GM06990 (cell line): ENCODE data around the gene ST14.

Experiments used
- DNase-seq: peaks from one replicate; pipeline ENCODE4 v3.0.0-alpha.2; 2011; ENCODE audit not compliant: insufficient read length; ENCODE audit errors: extremely low read depth
- H3K27me3 ChIP-seq: replicated peaks from 2 replicates; pipeline ENCODE4 v1.6.0; 2011; ENCODE audit warnings: low read length; ENCODE audit not compliant: control insufficient read depth, insufficient read depth
- H3K36me3 ChIP-seq: 2 replicates; pipeline ENCODE4 v1.5.1; 2011; ENCODE audit warnings: low read length; ENCODE audit not compliant: control insufficient read depth, insufficient read depth
- H3K4me3 ChIP-seq: replicated peaks from 2 replicates; pipeline ENCODE4 v1.5.1; 2011; ENCODE audit warnings: low read depth, mild to moderate bottlenecking, control low read depth, low read length
- CTCF ChIP-seq: IDR thresholded peaks from 2 replicates; pipeline ENCODE4 v1.5.1; 2011; ENCODE audit warnings: low read length, control low read depth, mild to moderate bottlenecking, inconsistent platforms; ENCODE audit not compliant: insufficient read depth, poor library complexity, severe bottlenecking

ST14 gene

GRCh38 chr11:130214861-130215530 lies 55.4 kb downstream of the ST14 start:
- Histone ChIP-seq H3K27me3 (no peaks in the 10 kb centered on the region; the same call in 1 of the 2 replicates), H3K36me3 (no peaks in the 10 kb centered on the region), H3K4me3 (no peak overlapping the region)
- TF ChIP-seq CTCF = no peak
- DNase-seq = no peak

GRCh38 chr11:130215531-130216220 lies 56.1 kb downstream of the ST14 start:
- Histone ChIP-seq H3K36me3 (no peaks in the 10 kb centered on the region), H3K4me3 (no peak overlapping the region), H3K27me3 (no peaks in the 10 kb centered on the region; the same call in 1 of the 2 replicates)
- TF ChIP-seq CTCF = no peak
- no peak for DNase-seq

- no peaks in the 10 kb centered on the region for H3K36me3 ChIP-seq
Measured at GRCh38 chr11:130216221-130216550, 56.6 kb downstream of the ST14 start.

GRCh38 chr11:130216591-130217132 lies 57.1 kb downstream of the ST14 start:
- TF ChIP-seq CTCF = no peak
- no peak overlapping the region for H3K4me3 ChIP-seq
- DNase-seq = no peak
- no peaks in the 10 kb centered on the region for H3K36me3 ChIP-seq
- H3K27me3 ChIP-seq = no peaks in the 10 kb centered on the region; the same call in 1 of the 2 replicates

More at GRCh38 chr11:130216221-130216550, 56.6 kb downstream of the ST14 start:
- DNase-seq = no peak
- no peak for TF ChIP-seq CTCF
- Histone ChIP-seq H3K27me3 (no peaks in the 10 kb centered on the region; the same call in 1 of the 2 replicates), H3K4me3 (no peak overlapping the region)

GRCh38 chr11:130217133-130218031 lies 57.8 kb downstream of the ST14 start:
- no peaks in the 10 kb centered on the region; the same call in none of the 2 replicates for H3K27me3 ChIP-seq
- DNase-seq = no peak
- no peak for TF ChIP-seq CTCF

More at GRCh38 chr11:130217133-130218031, 57.8 kb downstream of the ST14 start:
- Histone ChIP-seq H3K4me3 (no peak overlapping the region), H3K36me3 (no peaks in the 10 kb centered on the region)
